A549 (cell line): ENCODE measurements around the gene VHLL. TPM values are rescaled to one million over a fixed set of nuclear protein-coding genes. Genes with fewer than 3 reads are reported as not detected.
"Not testable (repeated sequence)": the region's sequence is repeated elsewhere in the genome, so short reads cannot be mapped to it uniquely, and the experiment has no call there.

ENCODE experiments used
- ATAC-seq, 2 experiments: fragments of 200-7000 bp in 1 of 2; fragments of >200 bp in 1 of 2; cut with Nextera tagmentation in 1 of 2; cut with Tn5 transposase in 1 of 2; 3 replicates each; pipeline versions ENCODE4 v1.8.0 to v1.9.1; 2018 to 2020; ENCODE audit warnings: mild to moderate bottlenecking in 1 of 2, moderate library complexity in 1 of 2
- CTCF ChIA-PET: fragments of 300-600 bp; sonication (Branson Sonifier 250); formaldehyde crosslinking; extraction: SDS; loops from one replicate; lab custom pipeline; 2021; ENCODE audit warnings: antibody characterized with exemption, inconsistent platforms; lab: Yijun Ruan, JAX
- POLR2A ChIA-PET: fragments of 350-600 bp; formaldehyde crosslinking; extraction: SDS; loops from one replicate; lab custom pipeline; 2021; ENCODE audit warnings: antibody characterized with exemption, inconsistent platforms; lab: Yijun Ruan, JAX
- DNase-seq, 2 experiments: peaks; one replicate each; pipeline versions ENCODE4 v3.0.0 to v3.0.0-alpha.2; 2011 to 2016; ENCODE audit warnings: low read depth in 1 of 2, low spot score in 1 of 2
- FAIRE-seq: peaks from 2 replicates; lab custom pipeline; 2011; peaks lifted over from hg19 to GRCh38; lab: Jason Lieb, UNC
- H3K27ac ChIP-seq, 2 experiments: fragments of >200 bp; sonication (Bioruptor Twin); formaldehyde crosslinking; 3 replicates each; pipeline ENCODE4 v1.5.1; 2016 to 2017
- H3K4me1 ChIP-seq: fragments of >200 bp; sonication (Bioruptor Twin); formaldehyde crosslinking; 3 replicates; pipeline ENCODE4 v1.6.1; 2016
- H3K4me2 ChIP-seq: fragments of >200 bp; sonication (Bioruptor Twin); formaldehyde crosslinking; 3 replicates; pipeline ENCODE4 v1.6.1; 2016
- H3K4me3 ChIP-seq: fragments of >200 bp; sonication (Bioruptor Twin); formaldehyde crosslinking; 3 replicates; pipeline ENCODE4 v1.5.1; 2016
- H3K9me3 ChIP-seq: fragments of >200 bp; sonication (Bioruptor Twin); formaldehyde crosslinking; 3 replicates; pipeline ENCODE4 v1.6.1; 2016
- CBX8 ChIP-seq: fragments of 200-600 bp; sonication (generic); IDR thresholded peaks from 2 replicates; pipeline ENCODE4 v1.6.1; 2016
- CHD2 ChIP-seq: fragments of 150-350 bp; IDR thresholded peaks from 2 replicates; pipeline ENCODE4 v1.6.1; 2014; ENCODE audit warnings: low read length; ENCODE audit not compliant: partially characterized antibody
- E2F6 ChIP-seq: IDR thresholded peaks from 2 replicates; pipeline ENCODE4 v1.6.1; 2012; ENCODE audit warnings: low read depth, borderline replicate concordance
- EHF ChIP-seq: fragments of 250-450 bp; sonication (Bioruptor Pico); IDR thresholded peaks from 2 replicates; pipeline ENCODE4 v1.5.0; 2020; ENCODE audit warnings: mild to moderate bottlenecking
- EHMT2 ChIP-seq: fragments of 200-600 bp; sonication (generic); IDR thresholded peaks from 2 replicates; pipeline ENCODE4 v1.6.1; 2016; ENCODE audit warnings: antibody characterized with exemption, low read depth, mild to moderate bottlenecking, moderate library complexity
- ELK1 ChIP-seq: fragments of 150-350 bp; IDR thresholded peaks from 2 replicates; pipeline ENCODE4 v1.6.1; 2014; ENCODE audit warnings: low read depth, mild to moderate bottlenecking, low read length
- FOSB ChIP-seq: fragments of 250-450 bp; sonication (Bioruptor Pico); IDR thresholded peaks from 2 replicates; pipeline ENCODE4 v1.5.0; 2020; ENCODE audit warnings: mild to moderate bottlenecking, moderate library complexity
- HDAC2 ChIP-seq: fragments of 200-600 bp; sonication (generic); IDR thresholded peaks from 2 replicates; pipeline ENCODE4 v1.6.1; 2016
- HMGXB4 ChIP-seq: fragments of 250-450 bp; sonication (Bioruptor Pico); IDR thresholded peaks from 2 replicates; pipeline ENCODE4 v1.5.0; 2021; ENCODE audit warnings: mild to moderate bottlenecking, moderate library complexity, borderline replicate concordance
- MAFK ChIP-seq: fragments of 450-650 bp; IDR thresholded peaks from 2 replicates; pipeline ENCODE4 v1.6.1; 2014; ENCODE audit not compliant: partially characterized antibody
- MAX ChIP-seq: IDR thresholded peaks from 2 replicates; pipeline ENCODE4 v1.6.1; 2012
- MYC ChIP-seq: IDR thresholded peaks from 2 replicates; pipeline ENCODE4 v1.6.1; 2012; ENCODE audit warnings: mild to moderate bottlenecking, inconsistent platforms, low read length, improper control_type of control experiment, borderline replicate concordance
- NFE2L2 ChIP-seq: fragments of 150-350 bp; conservative IDR thresholded peaks from 2 replicates; pipeline ENCODE4 v1.6.1; 2014; ENCODE audit warnings: low read length
- NR3C1 ChIP-seq: fragments of >200 bp; sonication (Bioruptor Twin); formaldehyde crosslinking; IDR thresholded peaks from 3 replicates; pipeline ENCODE4 v1.6.1; 2017
- PHF8 ChIP-seq: fragments of 200-600 bp; sonication (generic); IDR thresholded peaks from 2 replicates; pipeline ENCODE4 v1.6.1; 2016; ENCODE audit warnings: low read depth, mild to moderate bottlenecking, antibody characterized with exemption, moderate library complexity, borderline replicate concordance
- POLR2AphosphoS2 ChIP-seq: conservative IDR thresholded peaks from 2 replicates; pipeline ENCODE4 v1.6.1; 2012; ENCODE audit warnings: low read length, improper control_type of control experiment, inconsistent platforms
- RARB ChIP-seq: fragments of 250-450 bp; sonication (Bioruptor Pico); IDR thresholded peaks from 2 replicates; pipeline ENCODE4 v1.8.0; 2021; ENCODE audit warnings: mild to moderate bottlenecking, moderate library complexity
- REST ChIP-seq: fragments of 200-600 bp; sonication (generic); IDR thresholded peaks from 2 replicates; pipeline ENCODE4 v1.6.1; 2016; ENCODE audit warnings: antibody characterized with exemption, mild to moderate bottlenecking, moderate library complexity
- RNF2 ChIP-seq: fragments of 200-600 bp; sonication (generic); IDR thresholded peaks from 2 replicates; pipeline ENCODE4 v1.6.1; 2016; ENCODE audit warnings: low read depth, mild to moderate bottlenecking, antibody characterized with exemption, moderate library complexity, borderline replicate concordance
- SMC3 ChIP-seq: fragments of >200 bp; sonication (Bioruptor Twin); formaldehyde crosslinking; IDR thresholded peaks from 3 replicates; pipeline ENCODE4 v1.6.1; 2018; ENCODE audit warnings: inconsistent platforms
- TFCP2L1 ChIP-seq: fragments of 250-450 bp; sonication (Bioruptor Pico); IDR thresholded peaks from 2 replicates; pipeline ENCODE4 v1.5.0; 2021; ENCODE audit warnings: mild to moderate bottlenecking
- ZC3H11A ChIP-seq: fragments of 450-650 bp; IDR thresholded peaks from 2 replicates; pipeline ENCODE4 v1.6.1; 2014; ENCODE audit warnings: antibody characterized with exemption, mild to moderate bottlenecking
- WGBS: methylation state at CpG from one replicate; pipeline ENCODE4 v1.1.6; 2017; ENCODE audit errors: missing lambda C conversion rate; 5-methylcytosine and 5-hydroxymethylcytosine counted together
- polyA plus RNA-seq, 4 experiments: library from polyadenylated mRNA; depleted of rRNA in 3 of 4; stranded (reverse); fragments of >200 nt; fragmentation: RNase III in 1 of 4; extraction: RNeasy Plus Mini Kit Qiagen cat#74134 plus additional on column Dnase treatment in 1 of 4; gene quantifications; 2 replicates in 3 of 4; 3 replicates in 1 of 4; pipeline ENCODE4 v1.2.3, GENCODE V29; 2011 to 2017

VHLL gene
- polyA plus RNA-seq, 2 of the 4 experiments (the other 2 are of a cell fraction): not detected

GRCh38 chr1:156346636-156347035, 47.5 kb upstream of the VHLL start:
- Histone ChIP-seq H3K4me2 (no peak overlapping the region), H3K9me3 (no peaks in the 10 kb centered on the region), H3K4me3 (no peak overlapping the region)
- CTCF ChIA-PET: interaction anchor here (1.6 to 6.9 kb wide), 5 partner anchors 9 to 99 kb away, joined by 6 to 36 read pairs (median 8); no protein-coding TSS in a partner anchor
- TF ChIP-seq TFCP2L1 (CRISPR knock-in tag): no peak
- TF ChIP-seq CBX8: no peak
- no peak for TF ChIP-seq RNF2
- no peak for TF ChIP-seq SMC3
- no peak for TF ChIP-seq ZC3H11A
- no peak for TF ChIP-seq ELK1
- no peak for TF ChIP-seq RARB (CRISPR knock-in tag)
- TF ChIP-seq EHMT2: no peak
- no peak for TF ChIP-seq MAX
- no peak for TF ChIP-seq MYC
- no peak for TF ChIP-seq PHF8
- no peak for TF ChIP-seq NR3C1
- TF ChIP-seq, all 56 proteins: peak for 0
- H3K4me1 ChIP-seq: no peaks in the 10 kb centered on the region
- FAIRE-seq (no peak), DNase-seq (no peak), ATAC-seq (no peak)
- WGBS: 31% methylated on average over 2 of the region's 2 CpGs
- POLR2A ChIA-PET: no interaction called here
- no peak overlapping the region for H3K27ac ChIP-seq

GRCh38 chr1:156346035-156346434, 46.9 kb upstream of the VHLL start:
- FAIRE-seq, H3K9me3 ChIP-seq, H3K4me1 ChIP-seq, POLR2A ChIA-PET, H3K27ac ChIP-seq, ATAC-seq, H3K4me3 ChIP-seq, H3K4me2 ChIP-seq, DNase-seq: not testable (repeated sequence)
- WGBS: 89% methylated on average over 2 of the region's 2 CpGs
- CTCF ChIA-PET: interaction anchor here (0.7 to 6.9 kb wide), 6 partner anchors 10 to 100 kb away, joined by 3 to 36 read pairs (median 8); no protein-coding TSS in a partner anchor

GRCh38 chr1:156344409-156344808, 45.3 kb upstream of the VHLL start:
- DNase-seq (no peak), FAIRE-seq (no peak), ATAC-seq (no peak)
- Histone ChIP-seq H3K9me3 (no peaks in the 10 kb centered on the region), H3K4me1 (no peaks in the 10 kb centered on the region), H3K27ac (no peak overlapping the region), H3K4me3 (no peak overlapping the region), H3K4me2 (no peak overlapping the region)
- POLR2A ChIA-PET: no interaction called here
- CTCF ChIA-PET: interaction anchor here (0.7 to 6.9 kb wide), 9 partner anchors 11 to 247 kb away, joined by 3 to 36 read pairs (median 4); no protein-coding TSS in a partner anchor
- WGBS: 65% methylated on average over 3 of the region's 3 CpGs
- TF ChIP-seq NFE2L2: no peak
- TF ChIP-seq FOSB (CRISPR knock-in tag): no peak
- no peak for TF ChIP-seq HDAC2

GRCh38 chr1:156342166-156342955, 43.3 kb upstream of the VHLL start:
- H3K4me1 ChIP-seq: no peaks in the 10 kb centered on the region
- no peak for ATAC-seq
- no peak overlapping the region for H3K4me3 ChIP-seq
- no peak overlapping the region for H3K27ac ChIP-seq
- ChIA-PET CTCF (interaction anchor here (0.7 to 6.9 kb wide), 7 partner anchors 12 to 43 kb away, joined by 3 to 36 read pairs (median 4); no protein-coding TSS in a partner anchor), POLR2A (no interaction called here)
- no peak for FAIRE-seq
- no peaks in the 10 kb centered on the region for H3K9me3 ChIP-seq
- no peak for DNase-seq
- no peak overlapping the region for H3K4me2 ChIP-seq
- whole genome bisulfite sequencing: 78% methylated on average over 1 of the region's 1 CpG
- TF ChIP-seq CHD2 (no peak), HMGXB4 (CRISPR knock-in tag) (no peak), EHF (no peak), MAFK (no peak), E2F6 (no peak), POLR2AphosphoS2 (no peak), SMC3 (no peak), REST (no peak)
